Loucy (cell line): ENCODE results near the gene CEACAM16.

Source experiments
- H2AFZ ChIP-seq: fragments of 200-600 bp; sonication (generic); 2 replicates; pipeline ENCODE4 v1.6.0; 2016; ENCODE audit warnings: antibody characterized with exemption, mild to moderate bottlenecking, low read length, moderate library complexity
- H3F3A ChIP-seq: fragments of 200-600 bp; 2 replicates; pipeline ENCODE4 v1.6.0; 2016; ENCODE audit warnings: antibody characterized with exemption, low read depth, mild to moderate bottlenecking
- H3K27me3 ChIP-seq: fragments of 200-600 bp; sonication (generic); 2 replicates; pipeline ENCODE4 v1.6.1; 2014; ENCODE audit warnings: low read length, mild to moderate bottlenecking; ENCODE audit not compliant: insufficient read depth, poor library complexity, severe bottlenecking
- H3K36me3 ChIP-seq: fragments of 200-600 bp; sonication (generic); 2 replicates; pipeline ENCODE4 v1.6.1; 2016; ENCODE audit warnings: low read length; ENCODE audit not compliant: insufficient read depth
- H3K4me1 ChIP-seq: fragments of 200-600 bp; sonication (generic); 2 replicates; pipeline ENCODE4 v1.5.1; 2014; ENCODE audit warnings: low read length, mild to moderate bottlenecking; ENCODE audit not compliant: insufficient read depth, poor library complexity, severe bottlenecking
- H3K4me2 ChIP-seq: fragments of 200-600 bp; sonication (generic); 2 replicates; pipeline ENCODE4 v1.6.0; 2014; ENCODE audit warnings: antibody characterized with exemption, low read length, low read depth, mild to moderate bottlenecking; ENCODE audit not compliant: poor library complexity, severe bottlenecking
- H3K4me3 ChIP-seq: fragments of 200-600 bp; sonication (generic); 2 replicates; pipeline ENCODE4 v1.5.1; 2014; ENCODE audit warnings: low read length, mild to moderate bottlenecking, mixed read lengths; ENCODE audit not compliant: poor library complexity, severe bottlenecking
- H3K79me2 ChIP-seq: fragments of 200-600 bp; sonication (generic); 2 replicates; pipeline ENCODE4 v1.6.1; 2014; ENCODE audit warnings: low read length; ENCODE audit not compliant: insufficient read depth
- H3K9ac ChIP-seq: fragments of 200-600 bp; sonication (generic); 2 replicates; pipeline ENCODE4 v1.6.0; 2014; ENCODE audit warnings: mild to moderate bottlenecking, low read depth, low read length, moderate library complexity; ENCODE audit not compliant: poor library complexity, severe bottlenecking
- H3K9me2 ChIP-seq: fragments of 200-600 bp; sonication (generic); replicated peaks from 2 replicates; pipeline ENCODE4 v1.6.1; 2016; ENCODE audit warnings: low read depth, low read length, mixed read lengths
- H3K9me3 ChIP-seq: fragments of 200-600 bp; sonication (generic); 2 replicates; pipeline ENCODE4 v1.6.1; 2014; ENCODE audit warnings: mild to moderate bottlenecking, antibody characterized with exemption, low read length, low read depth; ENCODE audit not compliant: insufficient read depth
- H4K20me1 ChIP-seq: fragments of 200-600 bp; sonication (generic); 2 replicates; pipeline ENCODE4 v1.6.0; 2014; ENCODE audit warnings: antibody characterized with exemption, low read length, mild to moderate bottlenecking; ENCODE audit not compliant: insufficient read depth, poor library complexity, severe bottlenecking
- CTCF ChIP-seq: fragments of 200-600 bp; sonication (generic); conservative IDR thresholded peaks from 2 replicates; pipeline ENCODE4 v1.5.1; 2014; ENCODE audit warnings: mild to moderate bottlenecking, antibody characterized with exemption, low read length
- EZH2phosphoT487 ChIP-seq: fragments of 200-600 bp; IDR thresholded peaks from 2 replicates; pipeline ENCODE4 v1.6.1; 2018; ENCODE audit warnings: antibody characterized with exemption, mild to moderate bottlenecking, moderate library complexity, borderline replicate concordance

CEACAM16 gene

GRCh38 chr19:44742330-44743061 lies 43.5 kb downstream of the CEACAM16 start:
- no peak overlapping the region for H2AFZ ChIP-seq
- no peaks in the 10 kb centered on the region for H3K27me3 ChIP-seq
- no peak for TF ChIP-seq EZH2phosphoT487
- no peak for TF ChIP-seq CTCF
- no peaks in the 10 kb centered on the region for H3K9me3 ChIP-seq
- no peaks in the 10 kb centered on the region for H4K20me1 ChIP-seq
- H3K79me2 ChIP-seq = no peaks in the 10 kb centered on the region
- no peak overlapping the region for H3K4me2 ChIP-seq
- no peaks in the 10 kb centered on the region for H3K36me3 ChIP-seq
- no peaks in the 10 kb centered on the region for H3F3A ChIP-seq
- H3K4me3 ChIP-seq = no peak overlapping the region
- H3K9ac ChIP-seq = no peak overlapping the region
- peaks cover 5% of the 10 kb centered on the region for H3K4me1 ChIP-seq
- no peaks in the 10 kb centered on the region for H3K9me2 ChIP-seq

GRCh38 chr19:44744871-44745332 lies 46.0 kb downstream of the CEACAM16 start:
- H4K20me1 ChIP-seq = peaks cover 2% of the 10 kb centered on the region
- no peak overlapping the region for H3K4me2 ChIP-seq
- H3K4me3 ChIP-seq = no peak overlapping the region
- H3F3A ChIP-seq = 0 out of 2 replicates have a peak, but pooled peaks cover 3% of the 10 kb centered on the region
- H3K79me2 ChIP-seq = peaks cover 10% of the 10 kb centered on the region; the same call in 1 of the 2 replicates
- H3K9me2 ChIP-seq = no peaks in the 10 kb centered on the region
- TF ChIP-seq CTCF (no peak), EZH2phosphoT487 (no peak)
- peaks cover 20% of the 10 kb centered on the region for H3K4me1 ChIP-seq
- no peaks in the 10 kb centered on the region for H3K27me3 ChIP-seq
- no peak overlapping the region for H3K9ac ChIP-seq
- H2AFZ ChIP-seq = no peak overlapping the region
- H3K9me3 ChIP-seq = no peaks in the 10 kb centered on the region
- H3K36me3 ChIP-seq = no peaks in the 10 kb centered on the region

GRCh38 chr19:44745341-44745831 lies 46.4 kb downstream of the CEACAM16 start:
- Histone ChIP-seq H3K9me2 (no peaks in the 10 kb centered on the region), H3K4me2 (no peak overlapping the region), H3K27me3 (no peaks in the 10 kb centered on the region), H2AFZ (no peak overlapping the region), H4K20me1 (peaks cover 4% of the 10 kb centered on the region), H3K79me2 (peaks cover 12% of the 10 kb centered on the region; the same call in 1 of the 2 replicates), H3K4me1 (peaks cover 19% of the 10 kb centered on the region), H3K9ac (no peak overlapping the region), H3K9me3 (no peaks in the 10 kb centered on the region), H3F3A (0 out of 2 replicates have a peak, but pooled peaks cover 4% of the 10 kb centered on the region), H3K36me3 (no peaks in the 10 kb centered on the region), H3K4me3 (no peak overlapping the region)
- no peak for TF ChIP-seq CTCF
- no peak for TF ChIP-seq EZH2phosphoT487
